ENCODE measurements around the gene RGS9. TPM values are rescaled to one million over a fixed set of nuclear protein-coding genes. Genes with fewer than 3 reads are reported as not detected.

RGS9 gene
- total and polyA plus RNA-seq, 2 donors (not counting 1 experiment from before 2014, with no cell fraction given) = 1.6 to 1.7 TPM

DNA sequence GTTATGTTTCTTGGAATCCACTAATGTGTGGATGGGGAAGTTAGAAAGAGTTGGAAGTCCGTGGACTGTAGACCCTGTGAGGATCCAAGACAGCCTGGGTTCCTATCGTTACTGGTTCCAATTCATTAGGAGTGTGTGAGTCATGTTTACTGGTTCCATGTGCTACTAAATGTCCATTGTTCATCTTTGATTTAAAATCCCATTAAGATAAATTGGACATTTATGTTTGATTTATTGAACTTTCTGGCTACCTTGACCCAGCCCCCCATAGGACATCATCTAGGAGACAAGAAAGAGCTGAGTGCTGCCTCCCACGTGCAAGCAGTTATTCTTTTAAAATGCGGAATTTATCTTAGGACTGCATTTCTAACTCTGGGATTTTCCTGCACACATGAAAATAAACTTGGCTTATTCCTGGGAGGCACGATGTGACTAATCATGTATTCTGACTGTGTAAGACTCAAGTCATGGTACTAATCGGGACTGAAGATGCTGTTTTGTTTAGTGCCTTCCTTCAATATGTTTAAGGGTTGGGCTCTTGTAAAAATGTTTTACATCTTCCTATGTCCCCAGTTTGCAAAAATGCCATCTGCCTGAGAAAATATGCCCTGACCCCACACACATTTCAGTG, 53.4 kb downstream of the RGS9 start:
- no peaks in the 10 kb centered on the region for H3K9me3 ChIP-seq (ENCODE audit: control insufficient read depth, insufficient read depth, low read depth, low read length)
- TF ChIP-seq, protein P1, sequence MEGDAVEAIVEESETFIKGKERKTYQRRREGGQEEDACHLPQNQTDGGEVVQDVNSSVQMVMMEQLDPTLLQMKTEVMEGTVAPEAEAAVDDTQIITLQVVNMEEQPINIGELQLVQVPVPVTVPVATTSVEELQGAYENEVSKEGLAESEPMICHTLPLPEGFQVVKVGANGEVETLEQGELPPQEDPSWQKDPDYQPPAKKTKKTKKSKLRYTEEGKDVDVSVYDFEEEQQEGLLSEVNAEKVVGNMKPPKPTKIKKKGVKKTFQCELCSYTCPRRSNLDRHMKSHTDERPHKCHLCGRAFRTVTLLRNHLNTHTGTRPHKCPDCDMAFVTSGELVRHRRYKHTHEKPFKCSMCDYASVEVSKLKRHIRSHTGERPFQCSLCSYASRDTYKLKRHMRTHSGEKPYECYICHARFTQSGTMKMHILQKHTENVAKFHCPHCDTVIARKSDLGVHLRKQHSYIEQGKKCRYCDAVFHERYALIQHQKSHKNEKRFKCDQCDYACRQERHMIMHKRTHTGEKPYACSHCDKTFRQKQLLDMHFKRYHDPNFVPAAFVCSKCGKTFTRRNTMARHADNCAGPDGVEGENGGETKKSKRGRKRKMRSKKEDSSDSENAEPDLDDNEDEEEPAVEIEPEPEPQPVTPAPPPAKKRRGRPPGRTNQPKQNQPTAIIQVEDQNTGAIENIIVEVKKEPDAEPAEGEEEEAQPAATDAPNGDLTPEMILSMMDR (conservative IDR thresholded peaks at IDR 0.05 in 1 of 2, IDR thresholded peaks at IDR 0.05 in 1 of 2; ENCODE audit: low read depth in 1 of 2, low read length in 2 of 2) = no peak
- no peak for TF ChIP-seq EZH2 (IDR thresholded peaks at IDR 0.05; ENCODE audit: low read length, missing control alignments)
- no peaks in the 10 kb centered on the region for H3K27me3 ChIP-seq (ENCODE audit: control insufficient read depth, insufficient read depth, low read length)
- H3K79me2 ChIP-seq (ENCODE audit: control insufficient read depth, insufficient read depth, low read length) = no peaks in the 10 kb centered on the region
- no peak overlapping the region for H3K4me2 ChIP-seq (ENCODE audit: extremely low read depth, insufficient read depth, low read length)
- peak; percentile 30 to 69 for DNase-seq (ENCODE audit: low read depth in 2 of 2)
- H2AFZ ChIP-seq (ENCODE audit: low read length) = no peak overlapping the region
- no peak overlapping the region for H3K9ac ChIP-seq (ENCODE audit: insufficient read depth, low read length)
- no peak overlapping the region for H3K27ac ChIP-seq (ENCODE audit: insufficient read depth, low read length)
- no peaks in the 10 kb centered on the region for H3K4me1 ChIP-seq (ENCODE audit: control insufficient read depth, extremely low read depth, insufficient read depth, low read length)
- H3K4me3 ChIP-seq (replicated peaks in 1 of 4; ENCODE audit: control extremely low read depth in 1 of 4, insufficient read depth in 1 of 4, low read depth in 3 of 4, low read length in 4 of 4) = no peak overlapping the region
- no peaks in the 10 kb centered on the region for H4K20me1 ChIP-seq (ENCODE audit: control insufficient read depth, extremely low read depth, insufficient read depth, low read length)
- H3K36me3 ChIP-seq (ENCODE audit: control insufficient read depth, insufficient read depth, low read length) = no peaks in the 10 kb centered on the region

DNA sequence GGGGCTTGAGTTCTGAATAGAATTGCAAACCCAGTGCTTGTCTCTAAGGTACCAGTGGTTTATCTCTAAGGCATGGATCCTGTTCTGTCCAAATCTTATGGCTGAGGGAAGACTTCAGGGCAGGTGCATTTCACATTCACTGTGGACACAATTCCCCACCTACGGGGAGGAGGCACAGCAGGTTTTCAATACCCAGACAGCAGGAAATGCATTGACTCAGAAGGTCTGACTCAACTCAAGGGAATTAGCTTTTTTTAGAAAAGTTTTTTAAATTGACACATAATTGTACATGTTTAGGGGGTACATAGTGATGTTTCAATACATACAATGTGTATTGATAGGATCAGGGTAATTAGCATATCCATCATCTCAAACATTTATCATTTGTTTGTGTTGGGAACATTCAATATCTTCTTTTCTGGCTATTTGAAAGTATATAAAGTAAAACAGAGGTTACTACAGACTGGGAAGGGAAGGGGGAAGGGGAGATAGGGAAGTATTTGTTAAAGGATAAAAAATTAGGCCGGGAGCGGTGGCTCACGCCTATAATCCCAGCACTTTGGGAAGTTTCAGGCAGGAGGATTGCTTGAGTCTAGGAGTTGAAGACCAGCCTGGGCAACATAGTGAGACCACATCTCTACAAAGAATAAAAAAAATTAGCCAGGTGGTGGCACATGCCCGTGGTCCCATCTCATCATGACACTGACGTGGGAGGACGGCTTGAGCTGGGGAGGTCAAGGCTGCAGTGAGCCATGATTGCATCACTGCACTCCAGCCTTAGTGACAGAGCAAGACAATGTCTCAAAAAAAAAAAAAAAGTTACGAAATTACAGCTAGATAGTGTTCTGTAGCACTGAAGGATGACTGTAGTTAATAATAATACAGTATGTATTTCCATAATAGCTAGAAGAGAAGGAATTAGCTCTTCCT, 54.9 kb downstream of the RGS9 start:
- Histone ChIP-seq H3K36me3 (ENCODE audit: control insufficient read depth, insufficient read depth, low read length) (no peaks in the 10 kb centered on the region), H3K4me2 (ENCODE audit: extremely low read depth, insufficient read depth, low read length) (no peak overlapping the region), H3K4me3 (replicated peaks in 1 of 4; ENCODE audit: control extremely low read depth in 1 of 4, insufficient read depth in 1 of 4, low read depth in 3 of 4, low read length in 4 of 4) (no peak overlapping the region), H3K27me3 (ENCODE audit: control insufficient read depth, insufficient read depth, low read length) (no peaks in the 10 kb centered on the region), H3K79me2 (ENCODE audit: control insufficient read depth, insufficient read depth, low read length) (no peaks in the 10 kb centered on the region), H3K4me1 (ENCODE audit: control insufficient read depth, extremely low read depth, insufficient read depth, low read length) (no peaks in the 10 kb centered on the region), H3K9ac (ENCODE audit: insufficient read depth, low read length) (no peak overlapping the region), H3K9me3 (ENCODE audit: control insufficient read depth, insufficient read depth, low read depth, low read length) (no peaks in the 10 kb centered on the region), H4K20me1 (ENCODE audit: control insufficient read depth, extremely low read depth, insufficient read depth, low read length) (no peaks in the 10 kb centered on the region), H2AFZ (ENCODE audit: low read length) (no peak overlapping the region), H3K27ac (ENCODE audit: insufficient read depth, low read length) (no peak overlapping the region)
- no peak for TF ChIP-seq EZH2 (IDR thresholded peaks at IDR 0.05; ENCODE audit: low read length, missing control alignments)
- TF ChIP-seq, protein P1 (conservative IDR thresholded peaks at IDR 0.05 in 1 of 2, IDR thresholded peaks at IDR 0.05 in 1 of 2; ENCODE audit: low read depth in 1 of 2, low read length in 2 of 2) = no peak
- peak; percentile 47 to 79 for DNase-seq (ENCODE audit: low read depth in 2 of 2)

GRCh38 chr17:65193305-65193704, 56.1 kb downstream of the RGS9 start:
- Histone ChIP-seq H3K4me1 (ENCODE audit: control insufficient read depth, extremely low read depth, insufficient read depth, low read length) (no peaks in the 10 kb centered on the region), H3K4me2 (ENCODE audit: extremely low read depth, insufficient read depth, low read length) (no peak overlapping the region), H3K9ac (ENCODE audit: insufficient read depth, low read length) (no peak overlapping the region), H3K27ac (ENCODE audit: insufficient read depth, low read length) (no peak overlapping the region), H3K36me3 (ENCODE audit: control insufficient read depth, insufficient read depth, low read length) (no peaks in the 10 kb centered on the region), H3K4me3 (replicated peaks in 1 of 4; ENCODE audit: control extremely low read depth in 1 of 4, insufficient read depth in 1 of 4, low read depth in 3 of 4, low read length in 4 of 4) (no peak overlapping the region), H4K20me1 (ENCODE audit: control insufficient read depth, extremely low read depth, insufficient read depth, low read length) (no peaks in the 10 kb centered on the region), H3K79me2 (ENCODE audit: control insufficient read depth, insufficient read depth, low read length) (no peaks in the 10 kb centered on the region), H3K9me3 (ENCODE audit: control insufficient read depth, insufficient read depth, low read depth, low read length) (no peaks in the 10 kb centered on the region), H2AFZ (ENCODE audit: low read length) (no peak overlapping the region), H3K27me3 (ENCODE audit: control insufficient read depth, insufficient read depth, low read length) (no peaks in the 10 kb centered on the region)
- no peak for DNase-seq (ENCODE audit: low read depth in 2 of 2)
- TF ChIP-seq, protein P1 (conservative IDR thresholded peaks at IDR 0.05 in 1 of 2, IDR thresholded peaks at IDR 0.05 in 1 of 2; ENCODE audit: low read depth in 1 of 2, low read length in 2 of 2) = no peak
- TF ChIP-seq EZH2 (IDR thresholded peaks at IDR 0.05; ENCODE audit: low read length, missing control alignments) = no peak

Measured in fibroblast of lung (primary cell).